ENCODE data around the gene ADRA2C. TPM values are rescaled to one million over a fixed set of nuclear protein-coding genes. Genes with fewer than 3 reads are reported as not detected.

Gene ADRA2C
- total RNA-seq, 2 experiments from 2014 or later: not detected

DNA sequence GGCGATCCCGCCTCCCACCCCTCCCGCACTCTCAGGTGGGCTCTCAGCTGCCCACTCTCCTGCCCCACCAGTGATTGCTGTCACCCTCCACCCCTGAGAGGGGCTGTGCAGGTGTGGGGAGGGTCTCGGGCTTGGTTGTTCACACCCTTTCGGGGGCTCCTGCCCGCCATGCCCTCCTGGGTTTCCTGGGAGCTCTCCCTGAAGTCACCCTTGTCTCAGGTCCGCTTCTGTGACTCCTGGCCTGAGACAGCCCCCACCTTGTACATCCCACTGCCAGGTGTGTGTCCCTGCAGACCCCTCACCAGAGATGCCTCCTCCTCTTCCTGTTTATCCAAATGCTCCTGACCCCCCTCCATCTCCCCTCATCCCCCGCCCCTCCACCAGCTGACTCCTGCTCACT is 37.8 kb downstream of the ADRA2C start:
- ChIA-PET POLR2A (no interaction called here), CTCF (no interaction called here)
- H3K27ac Mint-ChIP-seq: no peak overlapping the region
- no peak for DNase-seq
- no peaks in the 10 kb centered on the region for H3K9me3 Mint-ChIP-seq
- H3K4me1 Mint-ChIP-seq: no peaks in the 10 kb centered on the region
- H3K36me3 Mint-ChIP-seq (ENCODE audit: low read depth): no peaks in the 10 kb centered on the region
- peaks cover 8% of the 10 kb centered on the region for H3K27me3 Mint-ChIP-seq
- no peak overlapping the region for H3K4me3 Mint-ChIP-seq

GRCh38 chr4:3805026-3805425 is 38.8 kb downstream of the ADRA2C start:
- Mint-ChIP-seq H3K27ac (no peak overlapping the region), H3K36me3 (ENCODE audit: low read depth) (no peaks in the 10 kb centered on the region), H3K4me3 (no peak overlapping the region), H3K27me3 (peaks cover 8% of the 10 kb centered on the region), H3K4me1 (no peaks in the 10 kb centered on the region), H3K9me3 (no peaks in the 10 kb centered on the region)
- CTCF ChIA-PET: no interaction called here
- POLR2A ChIA-PET: no interaction called here
- DNase-seq: no peak

DNA sequence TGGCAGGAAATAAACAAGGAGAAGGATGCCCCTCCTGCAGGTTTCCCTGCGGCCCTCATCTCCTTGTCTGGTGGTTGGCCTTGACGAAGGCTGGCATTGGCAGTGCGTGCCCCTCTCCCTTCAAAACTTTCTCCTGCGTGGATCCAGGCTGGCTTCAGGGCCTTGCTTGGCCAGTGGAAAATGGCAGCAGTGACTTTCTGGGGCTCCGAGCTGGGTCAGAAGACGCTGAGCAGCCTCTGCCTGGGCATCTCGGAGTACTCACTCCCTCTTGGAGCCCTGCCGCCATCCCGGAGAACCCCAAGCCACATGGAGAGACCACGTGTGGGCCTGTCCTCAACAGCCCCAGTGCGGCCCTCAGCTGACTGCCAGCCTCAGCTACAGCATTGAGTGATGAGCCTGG is 39.5 kb downstream of the ADRA2C start:
- no peaks in the 10 kb centered on the region for H3K9me3 Mint-ChIP-seq
- H3K36me3 Mint-ChIP-seq (ENCODE audit: low read depth): no peaks in the 10 kb centered on the region
- no peak for DNase-seq
- H3K27ac Mint-ChIP-seq: no peak overlapping the region
- H3K27me3 Mint-ChIP-seq: peaks cover 8% of the 10 kb centered on the region
- ChIA-PET CTCF (no interaction called here), POLR2A (no interaction called here)
- H3K4me3 Mint-ChIP-seq: no peak overlapping the region
- H3K4me1 Mint-ChIP-seq: no peaks in the 10 kb centered on the region

- H3K27me3 Mint-ChIP-seq: peaks cover 8% of the 10 kb centered on the region
- no peak overlapping the region for H3K27ac Mint-ChIP-seq
- no peak for DNase-seq
- no peak overlapping the region for H3K4me3 Mint-ChIP-seq
- POLR2A ChIA-PET: no interaction called here
- CTCF ChIA-PET: no interaction called here
- no peaks in the 10 kb centered on the region for H3K9me3 Mint-ChIP-seq
- no peaks in the 10 kb centered on the region for H3K36me3 Mint-ChIP-seq (ENCODE audit: low read depth)
- no peaks in the 10 kb centered on the region for H3K4me1 Mint-ChIP-seq
Measured at GRCh38 chr4:3807311-3807710, 41.1 kb downstream of the ADRA2C start.

- H3K4me3 Mint-ChIP-seq: no peak overlapping the region
- no peaks in the 10 kb centered on the region for H3K9me3 Mint-ChIP-seq
- ChIA-PET CTCF (no interaction called here), POLR2A (no interaction called here)
- H3K27ac Mint-ChIP-seq: no peak overlapping the region
- no peak for DNase-seq
- H3K36me3 Mint-ChIP-seq (ENCODE audit: low read depth): no peaks in the 10 kb centered on the region
- H3K27me3 Mint-ChIP-seq: peaks cover 8% of the 10 kb centered on the region
- H3K4me1 Mint-ChIP-seq: no peaks in the 10 kb centered on the region
Measured at GRCh38 chr4:3807822-3808496, 41.8 kb downstream of the ADRA2C start.

DNA sequence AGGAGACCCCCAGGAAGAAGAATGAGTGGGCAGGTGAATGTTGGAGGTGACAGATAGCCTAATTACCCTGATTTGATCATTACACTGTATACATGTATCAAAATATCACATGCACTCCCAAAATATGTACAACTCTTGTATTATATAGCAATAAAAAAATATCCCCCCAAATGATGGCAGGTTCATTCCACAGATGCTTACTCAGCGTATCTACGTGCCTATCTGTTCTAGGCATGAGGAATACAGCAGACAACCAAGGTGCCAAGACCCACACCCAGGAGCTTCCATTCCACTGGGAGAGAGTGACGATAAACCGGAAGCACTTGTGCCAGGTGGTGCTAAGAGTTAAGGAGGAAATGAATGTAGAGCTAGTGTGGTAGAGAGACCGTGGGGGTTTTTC is 42.4 kb downstream of the ADRA2C start:
- DNase-seq: no peak
- Mint-ChIP-seq H3K4me3 (no peak overlapping the region), H3K4me1 (no peaks in the 10 kb centered on the region), H3K36me3 (ENCODE audit: low read depth) (no peaks in the 10 kb centered on the region), H3K27me3 (peaks cover 8% of the 10 kb centered on the region), H3K27ac (no peak overlapping the region), H3K9me3 (no peaks in the 10 kb centered on the region)
- ChIA-PET POLR2A (no interaction called here), CTCF (no interaction called here)

DNA sequence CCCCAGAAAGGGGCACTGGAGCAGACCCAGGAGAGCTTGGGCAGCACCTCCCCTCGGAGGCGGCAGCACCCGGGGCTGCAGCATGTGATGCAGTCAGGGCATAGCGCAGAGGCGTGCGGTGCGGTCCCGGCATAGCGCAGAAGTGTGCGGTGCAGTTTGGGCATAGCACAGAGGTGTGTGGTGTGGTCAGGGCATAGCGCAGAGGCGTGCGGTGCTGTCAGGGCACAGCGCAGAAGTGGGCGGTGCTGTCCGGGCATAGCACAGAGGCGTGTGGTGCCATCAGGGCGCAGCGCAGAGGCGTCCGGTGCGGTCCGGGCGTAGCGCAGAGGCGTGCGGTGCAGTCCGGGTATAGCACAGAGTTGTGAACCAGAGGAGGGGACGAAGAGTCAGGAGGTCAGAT is 42.8 kb downstream of the ADRA2C start:
- H3K4me1 Mint-ChIP-seq: no peaks in the 10 kb centered on the region
- H3K9me3 Mint-ChIP-seq: no peaks in the 10 kb centered on the region
- peaks cover 8% of the 10 kb centered on the region for H3K27me3 Mint-ChIP-seq
- no peak overlapping the region for H3K4me3 Mint-ChIP-seq
- H3K36me3 Mint-ChIP-seq (ENCODE audit: low read depth): no peaks in the 10 kb centered on the region
- ChIA-PET CTCF (no interaction called here), POLR2A (no interaction called here)
- DNase-seq: no peak
- no peak overlapping the region for H3K27ac Mint-ChIP-seq

DNA sequence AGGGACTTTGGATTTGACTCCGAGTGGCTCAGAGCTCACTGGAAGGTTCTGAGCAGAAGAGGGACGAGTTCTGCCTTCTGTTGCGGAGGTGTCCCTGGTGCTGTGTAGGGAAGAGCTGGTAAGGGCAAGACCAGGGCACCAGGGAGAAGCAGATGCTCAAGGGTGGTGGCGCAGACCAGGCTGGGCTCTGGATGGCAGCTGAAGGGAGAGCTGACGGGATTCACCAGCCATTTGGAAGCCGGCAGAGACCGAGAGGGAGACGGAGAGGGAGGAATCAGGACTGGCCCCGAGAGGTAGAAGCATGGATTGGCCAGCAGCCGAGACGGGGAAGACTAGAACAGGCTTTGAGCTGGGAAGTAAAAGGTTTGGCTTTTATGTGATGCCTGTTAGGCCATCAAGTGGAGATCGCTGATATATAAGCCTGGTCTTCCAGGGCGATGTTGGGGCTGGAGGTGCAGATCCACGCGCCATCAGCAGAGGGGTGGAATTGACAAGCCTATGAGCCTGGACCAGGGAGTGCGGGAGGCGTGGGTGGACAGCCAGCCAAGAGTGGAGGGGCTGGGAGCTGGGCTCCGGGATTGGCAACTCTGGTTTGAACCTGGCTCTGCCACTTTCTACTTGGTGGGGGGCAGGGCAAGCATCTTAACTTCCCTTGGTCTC is 43.4 kb downstream of the ADRA2C start:
- no peak overlapping the region for H3K27ac Mint-ChIP-seq
- no peaks in the 10 kb centered on the region for H3K9me3 Mint-ChIP-seq
- DNase-seq: no peak
- no peaks in the 10 kb centered on the region for H3K36me3 Mint-ChIP-seq (ENCODE audit: low read depth)
- ChIA-PET POLR2A (no interaction called here), CTCF (no interaction called here)
- peaks cover 8% of the 10 kb centered on the region for H3K27me3 Mint-ChIP-seq
- no peak overlapping the region for H3K4me3 Mint-ChIP-seq
- H3K4me1 Mint-ChIP-seq: no peaks in the 10 kb centered on the region

- Mint-ChIP-seq H3K27me3 (peaks cover 8% of the 10 kb centered on the region), H3K27ac (no peak overlapping the region), H3K4me1 (no peaks in the 10 kb centered on the region), H3K36me3 (ENCODE audit: low read depth) (no peaks in the 10 kb centered on the region), H3K9me3 (no peaks in the 10 kb centered on the region), H3K4me3 (no peak overlapping the region)
- CTCF ChIA-PET: no interaction called here
- POLR2A ChIA-PET: no interaction called here
- DNase-seq: no peak
Measured at GRCh38 chr4:3810111-3810680, 44.0 kb downstream of the ADRA2C start.

DNA sequence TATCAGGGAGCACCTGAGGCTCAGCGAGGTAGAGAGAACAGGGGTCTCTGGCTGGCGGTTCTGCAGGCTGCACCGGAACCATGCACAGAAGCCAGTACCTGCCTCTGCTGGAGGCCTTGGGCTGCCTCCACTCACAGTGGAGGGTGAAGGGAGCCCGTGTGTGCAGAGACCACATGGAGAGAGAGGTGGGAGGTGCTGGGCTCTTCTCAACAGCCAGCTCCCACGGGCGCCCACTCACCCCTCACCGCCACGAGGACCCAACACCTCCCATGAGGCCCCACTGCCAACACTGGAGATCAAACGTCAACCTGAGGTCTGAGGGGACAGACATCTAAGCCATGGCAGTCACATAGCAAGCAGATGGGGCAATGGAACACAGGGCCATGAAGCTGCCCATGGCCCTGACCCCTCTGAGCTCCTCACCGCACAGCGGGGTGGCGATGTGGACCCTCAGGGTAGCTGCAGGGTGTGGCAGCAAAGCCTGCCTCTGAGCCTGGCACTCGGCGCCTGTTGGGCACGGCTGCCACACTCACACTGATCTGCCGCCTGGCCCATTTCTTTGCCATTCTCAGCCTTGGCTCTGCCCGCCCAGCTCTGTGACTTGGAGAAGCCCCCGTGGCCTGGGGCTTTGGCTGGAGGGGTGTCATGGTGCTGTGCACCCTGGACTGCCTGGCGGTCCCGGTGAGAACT is 44.8 kb downstream of the ADRA2C start:
- CTCF ChIA-PET: no interaction called here
- H3K27ac Mint-ChIP-seq: no peak overlapping the region
- DNase-seq: no peak
- POLR2A ChIA-PET: no interaction called here
- H3K4me3 Mint-ChIP-seq: no peak overlapping the region
- no peaks in the 10 kb centered on the region for H3K36me3 Mint-ChIP-seq (ENCODE audit: low read depth)
- H3K4me1 Mint-ChIP-seq: no peaks in the 10 kb centered on the region
- H3K9me3 Mint-ChIP-seq: no peaks in the 10 kb centered on the region
- H3K27me3 Mint-ChIP-seq: peaks cover 8% of the 10 kb centered on the region

DNA sequence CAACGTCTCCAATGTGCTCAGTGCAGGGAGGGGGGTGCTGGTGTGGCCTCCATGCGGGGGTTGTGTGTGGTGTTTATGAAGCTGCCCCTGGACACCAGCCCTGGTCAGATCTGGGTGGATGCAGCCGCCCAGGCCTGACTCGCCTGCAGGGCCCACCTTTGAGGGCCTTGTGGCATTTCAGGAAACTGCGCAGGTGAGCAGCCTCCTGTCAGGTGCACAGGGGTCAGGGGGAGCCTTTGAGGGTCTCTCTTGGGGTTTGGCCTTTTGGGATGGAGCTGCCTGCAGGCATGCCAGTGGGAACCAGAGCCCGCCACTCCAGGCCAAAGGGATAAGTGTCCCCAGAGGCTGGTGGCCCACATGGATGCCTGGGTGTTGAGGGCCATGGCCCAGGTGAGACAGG is 45.4 kb downstream of the ADRA2C start:
- DNase-seq: no peak
- CTCF ChIA-PET: no interaction called here
- no peak overlapping the region for H3K4me3 Mint-ChIP-seq
- H3K36me3 Mint-ChIP-seq (ENCODE audit: low read depth): no peaks in the 10 kb centered on the region
- no peaks in the 10 kb centered on the region for H3K4me1 Mint-ChIP-seq
- POLR2A ChIA-PET: no interaction called here
- no peaks in the 10 kb centered on the region for H3K9me3 Mint-ChIP-seq
- no peak overlapping the region for H3K27ac Mint-ChIP-seq
- peaks cover 5% of the 10 kb centered on the region for H3K27me3 Mint-ChIP-seq

DNA sequence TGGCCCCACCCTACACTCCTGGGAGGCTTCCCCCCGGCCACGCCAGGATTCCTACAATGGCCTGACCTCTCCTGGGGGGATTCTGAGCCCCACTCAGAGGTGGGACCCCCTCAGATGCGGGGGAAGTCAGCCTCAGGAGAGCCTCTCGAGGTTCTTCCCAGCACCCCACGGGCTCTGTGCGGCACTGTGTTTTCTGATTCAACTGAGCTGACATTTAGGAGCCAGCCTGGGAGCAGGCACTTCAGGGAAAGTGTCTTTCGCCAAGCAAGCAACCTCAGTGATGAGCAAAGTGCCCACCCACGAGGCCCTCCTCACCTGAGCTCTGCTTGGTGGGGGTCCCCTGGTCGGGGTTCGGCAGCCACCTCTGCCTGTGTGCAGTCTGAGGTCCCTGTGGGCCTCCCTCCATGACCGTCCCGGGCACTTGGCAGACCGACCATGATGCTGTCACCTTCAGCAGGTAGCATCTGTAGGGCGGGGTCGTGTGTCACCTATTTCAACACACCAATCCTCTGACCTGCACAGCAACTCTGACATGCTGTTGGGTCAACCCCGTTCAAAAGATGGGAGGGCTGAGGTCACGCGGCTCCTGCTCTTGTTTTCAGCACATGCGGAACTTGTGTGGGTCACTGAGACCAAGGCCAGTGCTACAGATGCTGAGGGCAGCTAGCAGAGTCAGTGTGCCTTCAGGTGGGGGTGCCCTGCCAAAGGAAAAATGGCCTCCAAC is 46.2 kb downstream of the ADRA2C start:
- POLR2A ChIA-PET: no interaction called here
- H3K9me3 Mint-ChIP-seq: no peaks in the 10 kb centered on the region
- H3K4me1 Mint-ChIP-seq: no peaks in the 10 kb centered on the region
- CTCF ChIA-PET: no interaction called here
- H3K36me3 Mint-ChIP-seq (ENCODE audit: low read depth): no peaks in the 10 kb centered on the region
- H3K27me3 Mint-ChIP-seq: peaks cover 5% of the 10 kb centered on the region
- DNase-seq: no peak
- no peak overlapping the region for H3K27ac Mint-ChIP-seq
- no peak overlapping the region for H3K4me3 Mint-ChIP-seq

Measured in activated CD4-positive, alpha-beta T cell treated with anti-CD3 and anti-CD28 coated beads, Interleukin-2, amount 10 ng/mL, durations not matched to agents 7 days and 5 days (primary cell).